GM15510 (cell line): ENCODE data around the gene TMPRSS11A.

Experiments used
- POLR2A ChIP-seq: IDR thresholded peaks from 3 replicates; pipeline ENCODE4 v1.6.1; 2011; ENCODE audit warnings: borderline replicate concordance; ENCODE audit not compliant: insufficient read length; ENCODE audit errors: extremely low read depth

Gene TMPRSS11A

GRCh38 chr4:67963356-67963755 is at the start of gene TMPRSS11A:
Gene TMPRSS11A (minus strand): TSS chr4:67963493. CDS start chr4:67963393, 100 bp downstream.
- TF ChIP-seq POLR2A, result no peak

DNA sequence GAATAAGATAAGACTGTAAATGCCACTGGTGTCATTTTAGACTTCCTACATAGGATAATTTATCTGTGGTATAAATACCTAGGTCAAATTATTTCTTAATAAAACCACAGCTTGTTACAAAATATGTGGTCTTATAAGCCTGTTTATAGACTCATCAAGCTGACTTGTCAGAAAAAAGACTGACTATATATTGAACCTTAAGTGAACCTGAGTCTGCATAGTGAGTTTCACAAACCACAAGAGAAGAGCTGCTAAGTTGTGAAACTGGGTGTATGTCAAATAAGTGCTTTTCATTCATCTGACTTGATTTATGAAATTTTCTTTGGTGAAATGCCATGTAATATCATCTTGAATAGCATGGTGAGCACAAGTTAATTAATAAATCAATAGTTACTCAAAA is 48.4 kb upstream of the TMPRSS11A start:
- TF ChIP-seq POLR2A, result no peak

DNA sequence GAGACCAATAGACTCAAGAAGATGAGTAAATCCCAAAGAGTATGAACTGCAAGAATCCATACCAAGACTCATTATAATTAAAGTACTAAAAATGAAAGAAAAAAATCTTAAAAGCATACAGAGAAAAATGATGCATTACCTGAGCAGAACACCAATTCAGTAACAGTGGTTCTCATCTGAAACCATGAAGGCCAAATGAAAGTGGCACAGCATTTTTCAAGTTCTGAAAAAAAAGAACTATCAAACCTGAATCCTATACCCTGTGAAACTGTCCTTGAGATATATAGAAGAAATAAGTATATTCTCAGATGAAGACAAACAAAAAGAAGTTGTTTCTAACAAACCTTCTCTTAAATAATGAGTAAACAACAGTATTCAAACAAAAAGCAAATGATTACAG is 39.6 kb upstream of the TMPRSS11A start:
- no peak for TF ChIP-seq POLR2A

DNA sequence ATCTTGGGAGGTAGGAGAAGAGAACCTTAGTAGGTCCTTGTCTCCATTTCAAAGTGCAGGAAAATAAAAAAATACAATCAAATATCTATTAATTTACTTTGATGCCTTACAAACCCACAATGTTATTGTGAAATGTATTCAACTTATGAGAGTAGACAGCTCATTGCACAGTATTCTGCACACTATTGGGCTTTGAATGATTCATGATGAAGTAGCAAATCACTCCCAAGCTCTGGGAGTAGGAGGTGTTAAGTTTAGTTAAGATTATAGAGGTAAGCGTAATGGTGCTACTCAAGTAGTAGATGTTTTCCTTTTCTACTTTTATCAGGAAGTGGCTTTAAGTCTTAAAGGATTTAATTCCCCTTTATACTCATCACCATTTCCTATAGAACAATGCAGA is 32.8 kb upstream of the TMPRSS11A start:
- TF ChIP-seq POLR2A, result no peak

DNA sequence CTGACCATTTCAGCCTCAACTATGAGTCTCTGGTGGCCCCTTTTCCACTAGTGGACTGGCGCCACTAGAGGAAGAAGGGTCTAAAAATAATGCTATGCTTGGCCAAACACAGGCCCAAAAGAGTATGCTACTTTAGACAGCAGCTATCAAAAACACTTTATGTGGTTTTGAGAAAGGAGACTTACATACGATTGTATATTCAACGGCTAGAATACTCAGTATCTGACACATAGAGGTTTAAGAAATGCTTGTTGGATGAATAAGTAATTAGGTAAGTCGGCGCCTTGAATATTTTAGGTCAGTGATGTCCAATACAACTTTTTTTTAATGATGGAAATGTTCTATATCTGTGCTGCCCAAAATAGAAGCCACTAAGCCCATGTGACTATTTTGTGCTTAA is 25.7 kb upstream of the TMPRSS11A start:
- TF ChIP-seq POLR2A, result no peak

DNA sequence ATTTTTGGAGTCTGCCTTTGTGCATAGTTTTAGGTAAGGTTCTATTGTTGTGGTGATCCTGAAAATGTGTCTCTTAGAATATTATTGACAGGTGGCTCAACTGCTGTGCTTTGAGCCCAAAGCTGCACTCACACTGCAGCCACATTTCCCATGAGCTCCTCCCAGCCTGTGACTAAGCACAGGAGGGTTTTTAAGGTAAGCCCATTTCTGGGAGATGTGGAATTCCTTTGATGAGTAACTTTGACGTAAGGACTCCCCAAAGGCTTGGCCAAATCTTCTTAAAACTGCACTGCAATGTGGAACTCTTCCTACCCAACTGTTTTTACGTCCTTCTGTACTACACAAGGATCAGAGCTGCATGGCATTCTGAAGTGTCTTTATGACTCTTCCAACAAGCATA is 20.0 kb upstream of the TMPRSS11A start:
- no peak for TF ChIP-seq POLR2A

GRCh38 chr4:67980512-67980911 is 17.2 kb upstream of the TMPRSS11A start:
- no peak for TF ChIP-seq POLR2A

DNA sequence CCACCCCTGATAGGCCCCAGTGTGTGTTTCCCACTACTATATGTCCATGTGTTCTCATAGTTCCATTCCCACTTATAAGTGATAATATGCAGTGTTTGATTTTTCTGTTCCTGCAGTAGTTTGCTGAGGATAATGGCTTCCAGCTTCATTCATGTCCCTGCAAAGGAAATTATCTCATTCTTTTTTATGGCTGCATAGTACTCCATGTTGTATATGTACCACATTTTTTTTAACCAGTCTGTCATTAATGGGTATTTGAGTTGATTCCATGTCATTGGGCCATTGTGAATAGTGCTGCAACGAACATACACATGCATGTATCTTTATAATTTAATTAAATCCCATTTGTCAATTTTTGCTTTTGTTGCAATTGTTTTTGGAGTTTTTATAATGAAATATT is 10.3 kb upstream of the TMPRSS11A start:
- TF ChIP-seq POLR2A, result no peak

- no peak for TF ChIP-seq POLR2A
These were observed 8.4 kb downstream of the TMPRSS11A start for GRCh38 chr4:67954890-67955289.

DNA sequence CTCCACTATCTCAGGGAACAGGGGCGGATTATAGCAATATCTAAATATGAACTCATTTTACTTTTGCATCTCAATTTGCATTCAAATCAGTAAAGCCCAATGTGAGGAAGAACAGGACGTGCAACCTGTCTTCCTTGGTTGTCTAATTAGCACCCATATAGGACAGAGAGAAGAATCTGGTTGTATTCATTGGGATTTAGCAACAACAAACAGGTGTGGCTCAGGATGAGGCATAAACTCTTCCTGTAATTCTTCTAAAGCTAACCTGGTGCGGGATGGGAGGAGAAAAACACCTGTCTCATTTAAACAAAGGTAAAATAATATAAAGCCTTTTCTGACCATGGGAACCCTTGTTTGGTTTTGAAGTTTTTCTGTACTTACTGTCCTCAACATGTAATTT is 22.2 kb downstream of the TMPRSS11A start:
- TF ChIP-seq POLR2A, result no peak

DNA sequence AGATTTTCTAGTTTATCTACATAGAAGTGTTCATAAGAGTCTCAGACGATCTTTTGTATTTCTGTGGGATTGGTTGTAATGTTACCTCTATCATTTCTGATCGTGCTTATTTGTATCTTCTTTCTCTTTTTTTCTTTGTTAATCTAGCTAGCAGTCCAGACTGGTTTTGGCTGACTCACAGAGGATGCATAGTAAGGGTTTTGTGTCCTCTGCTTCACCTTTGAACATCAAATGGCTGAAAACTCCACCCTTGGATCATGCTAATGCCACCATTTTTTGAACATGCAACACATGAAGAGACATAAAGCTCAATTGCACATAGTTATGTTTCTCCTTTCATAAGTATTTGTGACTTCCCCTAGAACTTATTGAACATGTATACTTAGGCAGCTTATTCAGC is 22.8 kb downstream of the TMPRSS11A start:
- no peak for TF ChIP-seq POLR2A

DNA sequence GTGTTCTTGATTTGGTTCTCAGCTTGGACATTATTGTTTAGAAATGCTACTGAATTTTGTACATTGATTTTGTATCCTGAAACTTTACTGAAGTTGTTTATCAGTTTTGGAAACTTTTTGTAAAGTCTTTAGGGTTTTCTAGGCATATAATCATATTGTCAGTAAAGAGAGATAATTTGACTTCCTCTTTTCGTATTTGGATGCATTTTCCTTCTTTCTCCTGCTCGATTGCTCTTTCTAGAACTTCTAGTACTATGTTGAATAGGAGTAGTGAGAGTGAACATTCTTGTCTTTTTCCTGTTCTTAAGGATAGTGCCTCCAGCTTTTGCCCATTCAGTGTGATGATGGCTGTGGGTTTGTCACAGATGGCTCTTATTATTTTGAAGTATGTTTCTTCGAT is 24.1 kb downstream of the TMPRSS11A start:
- TF ChIP-seq POLR2A, result no peak

DNA sequence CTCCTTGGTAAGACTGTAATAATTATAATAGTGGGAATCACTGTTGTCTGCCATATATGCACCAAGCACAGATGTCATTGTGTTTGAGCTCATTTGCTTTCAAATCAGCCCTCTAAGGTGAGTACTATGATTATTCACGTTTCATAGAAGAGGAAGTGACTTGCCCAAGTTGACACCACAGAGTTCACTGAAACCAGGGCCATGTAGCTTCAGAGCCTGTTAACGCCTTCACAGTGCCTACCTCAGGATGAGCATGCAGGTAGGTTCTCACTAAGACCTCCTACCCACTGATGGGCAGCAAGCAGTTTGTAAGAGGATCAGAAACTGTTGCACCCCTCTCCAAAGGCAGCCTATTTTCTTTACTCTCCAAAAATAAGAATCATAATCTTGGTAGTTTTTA is 27.4 kb downstream of the TMPRSS11A start:
- TF ChIP-seq POLR2A, result no peak

DNA sequence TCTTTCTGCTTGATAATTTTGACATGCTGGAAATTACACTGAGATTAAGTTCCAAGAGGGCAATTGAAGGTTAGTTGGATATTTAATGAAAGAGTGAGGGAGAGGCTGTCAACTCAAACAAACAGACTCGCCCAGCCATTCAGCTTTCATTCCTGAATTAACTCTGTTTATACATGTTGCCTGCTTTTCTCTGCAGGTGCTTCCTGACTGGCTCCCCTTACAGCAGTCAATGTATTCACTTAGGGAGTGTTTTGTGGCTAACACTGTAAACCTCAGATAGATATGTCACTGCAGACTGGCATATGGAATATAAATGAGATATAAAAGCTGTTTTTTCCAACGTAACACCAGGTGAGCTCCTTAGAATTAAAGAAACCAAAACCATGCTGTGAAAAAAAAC is 28.7 kb downstream of the TMPRSS11A start:
- no peak for TF ChIP-seq POLR2A

DNA sequence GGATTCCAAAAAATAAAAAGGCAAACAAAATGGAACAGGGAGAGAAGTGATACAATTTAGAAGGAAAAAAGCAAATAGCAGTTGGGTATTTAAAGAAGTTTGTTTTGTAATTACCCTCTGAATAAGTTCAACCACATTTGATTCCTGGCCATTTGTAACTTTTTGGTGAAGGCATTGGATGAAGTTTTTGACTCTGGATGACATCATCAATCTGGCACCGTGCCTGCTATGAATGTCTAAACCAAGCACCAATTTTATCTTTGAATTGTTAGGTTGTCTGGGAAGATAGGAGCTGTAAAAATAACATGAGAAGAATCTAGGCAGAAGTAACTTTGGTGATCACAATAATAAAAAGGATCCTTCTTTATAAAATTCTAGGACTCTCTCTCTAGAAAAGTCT is 29.5 kb downstream of the TMPRSS11A start:
- TF ChIP-seq POLR2A, result no peak

DNA sequence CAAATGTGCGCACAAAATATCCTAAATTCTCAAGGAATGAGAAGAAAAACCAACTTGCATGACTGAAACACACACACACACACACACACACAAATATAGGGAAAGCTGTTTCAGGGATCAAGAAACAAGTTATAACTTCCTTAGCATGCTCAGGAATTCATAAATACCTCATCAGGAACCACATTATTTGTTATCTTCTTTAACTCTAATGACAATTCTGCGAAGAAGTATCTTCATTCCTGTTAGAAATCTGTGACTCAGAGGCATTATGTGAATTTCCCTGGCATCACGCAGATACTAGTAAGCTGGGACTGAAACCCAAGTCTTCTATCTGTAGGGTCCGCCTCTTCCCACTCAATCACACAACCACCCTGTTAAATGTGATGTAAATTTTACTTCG is 30.3 kb downstream of the TMPRSS11A start:
- no peak for TF ChIP-seq POLR2A

DNA sequence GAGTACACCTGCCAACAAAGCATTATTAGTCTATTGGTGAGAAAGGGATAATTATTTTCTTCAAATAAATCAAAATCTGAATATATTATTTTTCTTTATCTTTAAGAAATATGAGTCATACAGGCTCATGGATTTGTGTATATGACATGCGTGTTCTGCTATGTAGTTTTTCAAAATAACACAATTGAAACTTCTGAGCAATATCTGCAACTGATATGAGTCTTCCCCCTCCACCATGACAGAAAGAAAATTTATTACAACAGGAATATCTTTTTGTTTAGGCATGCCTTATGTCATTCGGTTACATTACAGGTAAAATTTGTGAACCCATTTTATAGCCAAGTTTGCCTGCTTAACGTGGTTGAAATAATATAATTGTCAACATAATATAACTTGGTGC is 32.0 kb downstream of the TMPRSS11A start:
- TF ChIP-seq POLR2A, result no peak

GRCh38 chr4:67929426-67929825 is 33.9 kb downstream of the TMPRSS11A start:
- no peak for TF ChIP-seq POLR2A

GRCh38 chr4:67928546-67928945 is 34.7 kb downstream of the TMPRSS11A start:
- no peak for TF ChIP-seq POLR2A

DNA sequence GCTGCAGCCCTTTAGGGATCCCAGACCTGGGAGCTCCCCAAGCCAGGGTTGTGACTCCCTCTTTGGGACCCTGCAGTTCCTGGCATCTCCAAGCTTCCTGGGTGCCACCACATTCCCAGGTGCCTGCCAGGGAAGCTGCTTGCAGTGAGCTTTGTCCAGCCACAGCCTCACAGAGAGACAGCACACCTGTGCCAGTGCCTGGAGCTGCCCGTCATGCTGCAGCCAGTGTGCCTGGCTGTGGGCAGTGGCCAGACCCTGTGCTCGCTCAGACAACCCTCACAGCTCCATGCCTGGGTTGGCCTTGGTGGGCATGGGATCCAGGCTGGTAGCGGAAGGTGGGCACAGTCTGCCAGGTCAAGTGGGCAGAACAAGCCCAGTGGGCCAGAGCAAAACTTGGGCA is 36.0 kb downstream of the TMPRSS11A start:
- no peak for TF ChIP-seq POLR2A
